H1 (cell line): ENCODE results near the gene LITAFD. TPM values are rescaled to one million over a fixed set of nuclear protein-coding genes. Genes with fewer than 3 reads are reported as not detected.

Experiments
- ASH2L ChIP-seq: fragments of 200-600, 300-600 bp; sonication (generic); IDR thresholded peaks from one replicate; pipeline ENCODE4 v1.7.1; 2017; ENCODE audit warnings: low read length
- HDAC6 ChIP-seq: IDR thresholded peaks from one replicate; pipeline ENCODE4 v1.7.1; 2012; ENCODE audit warnings: low read depth, mild to moderate bottlenecking, inconsistent platforms, low read length, moderate library complexity
- RBBP5 ChIP-seq: IDR thresholded peaks from 2 replicates; pipeline ENCODE4 v1.7.1; 2012; ENCODE audit warnings: low read depth, mild to moderate bottlenecking, inconsistent platforms, low read length, moderate library complexity, borderline replicate concordance
- polyA plus RNA-seq, 7 experiments: library from polyadenylated mRNA; depleted of rRNA in 3 of 7; stranded (reverse) in 5 of 7; unstranded in 2 of 7; fragments of >200 nt in 5 of 7; fragments of 200-250 nt in 2 of 7; gene quantifications; 1 replicate in 5 of 7; 2 replicates in 1 of 7; 4 replicates in 1 of 7; pipeline versions ENCODE4 v1.2.1 to v1.2.3, GENCODE V29; 2011 to 2013; ENCODE audit warnings: missing spikeins in 2 of 7, mixed read lengths in 2 of 7
- total RNA-seq: library from RNA; stranded (reverse); fragmentation: NEBNext Ultra II Directional; extraction: Animal tissue kit (Norgen Biotek cat#: 25700); gene quantifications from 2 replicates; pipeline ENCODE4 v1.2.1, GENCODE V29; 2021
- TF ChIP-seq, protein P1 (sequence below): IDR thresholded peaks from 2 replicates; pipeline ENCODE4 v1.6.1; 2011; ENCODE audit warnings: low read depth, mild to moderate bottlenecking, low read length; ENCODE audit not compliant: insufficient read depth

Gene LITAFD
- total and polyA plus RNA-seq, 2 of the 8 experiments (the other 6 are each of a cell fraction or from before 2014, with no cell fraction given), result not detected

DNA sequence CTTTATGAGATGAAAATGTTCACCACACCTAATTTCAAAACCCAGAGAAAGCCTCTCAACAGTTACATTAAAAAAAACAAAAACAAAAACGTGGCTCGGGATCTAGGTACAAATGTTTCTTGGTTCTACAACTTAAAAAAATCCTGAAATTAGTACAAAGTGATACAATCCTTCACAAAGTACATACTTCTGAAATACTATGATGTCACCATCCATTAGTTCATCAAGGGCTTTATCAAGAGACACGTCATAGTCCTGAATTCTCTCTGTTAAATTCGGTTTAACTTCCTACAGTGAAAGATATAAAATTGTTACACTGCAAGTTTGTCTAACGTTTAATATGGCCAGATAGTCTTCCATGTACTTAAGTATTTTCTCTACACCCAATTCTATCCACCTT is 18.2 kb downstream of the LITAFD start (continued):
- TF ChIP-seq, protein P1, sequence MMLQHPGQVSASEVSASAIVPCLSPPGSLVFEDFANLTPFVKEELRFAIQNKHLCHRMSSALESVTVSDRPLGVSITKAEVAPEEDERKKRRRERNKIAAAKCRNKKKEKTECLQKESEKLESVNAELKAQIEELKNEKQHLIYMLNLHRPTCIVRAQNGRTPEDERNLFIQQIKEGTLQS, result no peak
- TF ChIP-seq RBBP5 (no peak), HDAC6 (no peak), ASH2L (no peak)
- TF ChIP-seq, all 59 proteins: peak for 0
